GM12873 (cell line): Measurements from ENCODE around the gene TMEM196.

Experiments
- CTCF ChIP-seq: IDR thresholded peaks from 2 replicates; pipeline ENCODE4 v1.5.1; 2012; ENCODE audit warnings: low read depth, mild to moderate bottlenecking, moderate library complexity, low read length, control low read depth; ENCODE audit not compliant: insufficient read depth; ENCODE audit errors: missing control alignments

The TMEM196 gene

GRCh38 chr7:19772841-19773760 is at the start of gene TMEM196:
TMEM196 (minus strand) TSS chr7:19773617; CDS start chr7:19772696, 921 bp downstream.
- no peak for TF ChIP-seq CTCF

DNA sequence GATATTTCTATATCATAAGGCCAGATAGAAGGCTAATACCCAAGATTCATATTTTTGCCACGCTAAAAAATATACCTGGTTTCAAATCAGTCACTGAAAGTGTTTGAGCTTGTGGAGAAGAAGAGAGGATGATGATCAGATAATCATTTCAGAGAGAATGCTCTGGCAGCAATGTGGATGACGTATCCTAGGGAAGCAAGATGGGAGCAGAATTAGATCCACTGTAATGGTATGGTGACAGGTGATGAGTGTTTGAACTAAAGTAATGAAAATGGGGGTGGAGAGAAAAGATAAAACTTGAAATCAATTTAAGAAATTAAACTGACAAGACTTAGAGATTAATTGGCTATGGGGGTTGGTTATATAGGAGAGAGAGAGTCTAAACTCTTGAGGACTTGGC is 42.7 kb upstream of the TMEM196 start:
- no peak for TF ChIP-seq CTCF

DNA sequence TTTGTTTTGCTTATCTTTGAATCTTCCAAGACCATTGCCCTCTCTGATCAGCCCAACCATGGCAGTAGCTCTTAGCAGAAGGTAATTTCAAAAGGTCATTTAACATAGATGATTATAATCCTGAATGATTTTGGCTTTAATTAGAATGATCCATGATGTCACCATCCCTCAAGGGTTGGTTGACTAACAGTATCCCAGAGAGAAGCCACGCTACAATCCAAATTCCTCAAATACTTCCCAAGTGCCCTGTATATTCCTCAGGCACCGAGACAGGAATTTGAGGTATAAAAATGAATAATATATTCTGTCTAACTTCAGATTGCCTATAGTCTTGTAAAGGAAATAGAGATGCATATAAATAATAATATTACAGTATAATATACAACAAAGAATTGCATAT is 42.1 kb upstream of the TMEM196 start:
- TF ChIP-seq CTCF, result no peak

DNA sequence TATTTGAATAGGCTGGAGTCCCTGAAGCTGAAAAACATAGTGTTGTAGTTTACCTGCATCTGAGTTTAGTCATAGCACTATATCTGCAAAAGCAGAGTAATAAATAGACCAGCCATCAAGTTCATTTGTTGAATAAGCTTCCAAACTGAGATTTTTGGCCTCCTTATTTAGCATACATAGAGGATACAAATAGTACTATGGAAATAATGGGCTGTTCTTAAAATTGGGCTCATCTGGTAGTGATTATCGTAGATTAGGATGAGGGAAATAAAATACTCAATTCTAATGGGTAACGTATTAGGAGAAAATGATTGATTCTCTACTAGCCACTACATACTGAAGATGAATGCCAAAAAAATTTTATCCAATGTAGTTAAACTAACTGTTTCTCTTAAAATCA is 41.4 kb upstream of the TMEM196 start:
- no peak for TF ChIP-seq CTCF

GRCh38 chr7:19811386-19811785 is 38.0 kb upstream of the TMEM196 start:
- no peak for TF ChIP-seq CTCF

- no peak for TF ChIP-seq CTCF
These were observed 25.6 kb upstream of the TMEM196 start for GRCh38 chr7:19798986-19799385.

GRCh38 chr7:19783541-19783940 is 10.1 kb upstream of the TMEM196 start:
- TF ChIP-seq CTCF, result no peak
